H1 (cell line): ENCODE results near the gene SH3BP5. TPM values are rescaled to one million over a fixed set of nuclear protein-coding genes. Genes with fewer than 3 reads are reported as not detected.

Experiments
- CBX8 ChIP-seq: fragments of 300-800, 300-1000 bp; sonication (generic); IDR thresholded peaks from 2 replicates; pipeline ENCODE4 v1.7.1; 2016; ENCODE audit warnings: low read depth, low read length, borderline replicate concordance
- polyA plus RNA-seq, 7 experiments: library from polyadenylated mRNA; depleted of rRNA in 3 of 7; stranded (reverse) in 5 of 7; unstranded in 2 of 7; fragments of >200 nt in 5 of 7; fragments of 200-250 nt in 2 of 7; gene quantifications; 1 replicate in 5 of 7; 2 replicates in 1 of 7; 4 replicates in 1 of 7; pipeline versions ENCODE4 v1.2.1 to v1.2.3, GENCODE V29; 2011 to 2013; ENCODE audit warnings: missing spikeins in 2 of 7, mixed read lengths in 2 of 7
- total RNA-seq: library from RNA; stranded (reverse); fragmentation: NEBNext Ultra II Directional; extraction: Animal tissue kit (Norgen Biotek cat#: 25700); gene quantifications from 2 replicates; pipeline ENCODE4 v1.2.1, GENCODE V29; 2021

Gene SH3BP5
- total and polyA plus RNA-seq, 2 of the 8 experiments (the other 6 are each of a cell fraction or from before 2014, with no cell fraction given) = 7.1 to 9.7 TPM

DNA sequence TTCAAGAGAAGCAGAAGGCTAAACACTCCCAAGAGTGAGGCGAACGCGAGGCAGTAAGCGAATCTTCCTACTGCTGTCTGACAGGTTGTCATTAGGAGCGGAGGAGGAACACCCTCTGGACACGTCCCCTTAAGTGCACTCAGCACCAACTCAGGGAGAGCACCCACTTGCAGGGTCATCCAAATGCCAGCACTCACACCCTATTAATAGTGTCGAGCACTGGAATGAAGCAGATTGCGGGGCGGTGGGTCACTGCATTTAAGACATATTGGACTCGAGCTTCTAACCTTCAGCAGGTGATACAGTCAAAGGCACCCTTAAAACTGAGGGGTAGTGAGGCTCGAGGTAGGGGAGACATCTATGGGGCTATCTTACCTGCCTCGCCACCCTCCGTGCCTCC, 28.7 kb downstream of the SH3BP5 start (continued):
- no peak for TF ChIP-seq CBX8
